GM12874 (cell line): ENCODE results near the gene RNF187.

Experiments used
- TF ChIP-seq, protein P1 (sequence below): IDR thresholded peaks from 2 replicates; pipeline ENCODE4 v1.5.1; 2011; ENCODE audit warnings: low read depth, mild to moderate bottlenecking, control low read depth, low read length, moderate library complexity; ENCODE audit not compliant: insufficient read depth

The RNF187 gene

DNA sequence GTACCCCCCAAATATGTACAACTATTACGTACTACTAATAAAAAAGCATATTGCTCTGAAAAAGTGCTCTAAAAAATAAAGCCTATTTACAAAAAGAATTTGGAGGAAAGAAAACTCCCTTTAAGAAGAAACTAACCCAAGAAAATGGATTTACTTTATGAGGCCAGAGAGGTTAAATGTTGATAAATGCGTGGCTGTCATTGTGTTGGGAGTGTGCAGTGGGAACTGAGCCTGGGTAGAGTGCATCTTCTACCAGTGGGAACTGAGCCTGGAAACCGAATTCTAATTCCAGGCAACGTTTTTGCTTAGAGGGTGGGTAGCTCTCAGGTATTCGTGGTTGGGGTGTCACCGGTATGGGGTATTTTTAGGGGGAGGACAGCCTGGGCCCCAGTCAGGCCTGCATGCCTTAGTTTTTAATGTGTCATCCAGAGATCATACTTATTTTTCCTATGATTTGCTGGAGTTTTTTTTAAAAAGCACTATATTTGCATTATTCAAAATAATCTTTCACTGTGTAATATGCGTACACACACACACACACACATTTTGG lies 24.1 kb upstream of the RNF187 start:
- TF ChIP-seq, protein P1, sequence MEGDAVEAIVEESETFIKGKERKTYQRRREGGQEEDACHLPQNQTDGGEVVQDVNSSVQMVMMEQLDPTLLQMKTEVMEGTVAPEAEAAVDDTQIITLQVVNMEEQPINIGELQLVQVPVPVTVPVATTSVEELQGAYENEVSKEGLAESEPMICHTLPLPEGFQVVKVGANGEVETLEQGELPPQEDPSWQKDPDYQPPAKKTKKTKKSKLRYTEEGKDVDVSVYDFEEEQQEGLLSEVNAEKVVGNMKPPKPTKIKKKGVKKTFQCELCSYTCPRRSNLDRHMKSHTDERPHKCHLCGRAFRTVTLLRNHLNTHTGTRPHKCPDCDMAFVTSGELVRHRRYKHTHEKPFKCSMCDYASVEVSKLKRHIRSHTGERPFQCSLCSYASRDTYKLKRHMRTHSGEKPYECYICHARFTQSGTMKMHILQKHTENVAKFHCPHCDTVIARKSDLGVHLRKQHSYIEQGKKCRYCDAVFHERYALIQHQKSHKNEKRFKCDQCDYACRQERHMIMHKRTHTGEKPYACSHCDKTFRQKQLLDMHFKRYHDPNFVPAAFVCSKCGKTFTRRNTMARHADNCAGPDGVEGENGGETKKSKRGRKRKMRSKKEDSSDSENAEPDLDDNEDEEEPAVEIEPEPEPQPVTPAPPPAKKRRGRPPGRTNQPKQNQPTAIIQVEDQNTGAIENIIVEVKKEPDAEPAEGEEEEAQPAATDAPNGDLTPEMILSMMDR: no peak

DNA sequence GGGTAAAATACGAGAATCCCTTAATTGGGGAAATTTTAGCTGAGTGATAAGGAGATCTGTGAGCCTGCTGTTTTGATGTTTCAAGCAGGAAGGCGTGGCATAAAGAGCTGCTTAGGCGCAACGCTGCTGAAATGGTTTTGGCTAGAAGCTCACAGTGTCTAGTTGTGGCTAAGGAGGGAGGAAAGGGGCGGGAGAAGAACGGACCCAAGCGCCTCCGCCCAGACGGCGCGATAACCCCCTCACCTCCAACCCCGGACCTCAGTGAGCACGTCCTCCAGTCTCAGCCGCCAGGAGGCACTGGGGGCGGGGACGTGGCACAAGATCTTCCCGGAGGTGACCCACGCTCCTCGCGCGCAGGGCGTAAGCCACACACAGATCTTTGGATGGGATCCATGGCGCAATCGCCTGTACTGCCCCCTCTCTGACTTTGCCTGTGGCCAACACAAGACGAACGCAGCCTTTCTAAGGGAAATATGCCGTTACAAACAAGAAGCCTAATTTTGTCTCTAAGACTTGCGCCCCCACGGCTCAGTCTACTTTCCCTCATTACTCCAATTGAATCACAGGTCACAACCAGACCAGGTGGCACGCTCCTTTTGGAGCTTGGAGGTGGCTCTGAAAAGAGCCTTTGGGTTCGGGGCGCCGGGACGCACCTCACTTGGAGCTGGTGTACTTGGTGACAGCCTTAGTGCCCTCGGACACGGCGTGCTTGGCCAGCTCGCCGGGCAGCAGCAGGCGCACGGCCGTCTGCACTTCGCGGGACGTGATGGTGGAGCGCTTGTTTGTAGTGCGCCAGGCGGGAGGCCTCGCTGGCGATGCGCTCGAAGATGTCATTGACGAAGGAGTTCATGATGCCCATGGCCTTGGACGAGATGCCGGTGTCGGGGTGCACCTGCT lies 23.4 kb upstream of the RNF187 start:
- TF ChIP-seq, protein P1: peak; percentile 20; the same call in 1 of the 2 replicates

DNA sequence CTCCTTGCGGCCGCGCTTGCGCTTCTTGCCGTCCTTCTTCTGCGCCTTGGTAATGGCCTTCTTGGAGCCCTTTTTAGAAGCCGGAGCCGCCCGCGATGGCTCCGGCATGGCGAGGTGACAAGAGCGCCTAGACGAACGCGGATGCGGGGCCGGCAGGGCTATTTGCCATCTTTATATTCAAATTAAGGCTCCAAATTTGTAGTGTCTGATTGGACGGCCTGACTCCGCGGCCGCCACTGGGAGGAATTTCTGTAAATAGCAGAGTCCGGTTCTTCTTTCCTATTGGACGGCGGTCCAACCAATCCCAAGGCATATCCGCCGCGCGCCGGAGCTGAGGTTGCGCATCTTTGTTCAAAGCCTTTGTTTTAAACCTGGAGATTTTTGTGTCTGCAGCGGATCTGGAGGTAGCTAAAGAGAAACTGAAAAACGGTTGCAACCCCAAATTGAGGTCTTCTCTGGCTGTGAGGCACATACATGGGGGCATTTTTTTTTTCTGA lies 22.6 kb upstream of the RNF187 start:
- TF ChIP-seq, protein P1: no peak

DNA sequence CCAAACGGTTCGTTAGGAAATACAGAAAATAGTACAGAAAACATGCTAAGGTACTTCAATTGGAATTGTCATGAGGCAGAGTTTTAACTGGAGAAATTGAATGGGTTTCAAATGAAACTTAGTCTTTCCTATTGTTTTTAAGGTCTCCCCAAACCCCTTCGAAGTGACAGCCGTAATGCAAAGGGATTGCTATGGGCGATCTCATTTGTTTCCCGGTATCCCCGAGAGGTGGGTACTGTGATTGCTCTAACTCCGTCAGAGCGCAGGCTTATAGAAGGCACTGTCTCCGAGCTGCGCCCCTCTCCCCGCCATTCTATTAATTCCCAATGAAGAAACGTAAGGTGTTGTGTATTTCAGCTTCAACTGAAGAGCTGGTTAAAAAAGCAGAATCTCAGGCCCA lies 22.0 kb upstream of the RNF187 start:
- TF ChIP-seq, protein P1: no peak

DNA sequence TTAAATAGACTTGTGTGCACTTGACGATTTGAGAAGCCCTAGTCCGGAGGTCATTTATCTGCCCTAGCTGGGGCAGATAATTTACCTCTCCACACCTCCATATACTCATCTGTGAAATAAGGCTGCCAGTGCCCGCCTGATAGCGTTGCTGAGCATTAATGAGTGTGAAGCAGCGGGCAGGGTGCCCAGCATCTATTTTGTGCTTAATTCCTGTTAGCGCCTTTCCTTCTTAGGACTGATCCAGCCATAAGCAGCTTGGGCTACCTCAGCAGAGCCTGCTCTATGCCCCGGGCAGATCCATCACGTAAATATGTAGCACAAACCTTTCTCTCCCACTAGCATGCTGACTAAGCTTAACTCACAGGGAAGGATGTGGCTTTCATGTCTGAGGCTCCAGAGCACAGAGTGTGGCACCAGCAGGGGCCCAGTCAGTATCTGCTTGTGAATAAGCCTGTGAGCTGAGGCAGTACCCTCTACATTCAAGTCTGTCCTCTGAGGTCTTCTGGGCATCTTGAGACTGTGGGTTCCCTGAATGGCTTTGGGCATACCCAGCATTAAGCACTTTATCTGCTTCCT lies 21.5 kb upstream of the RNF187 start:
- TF ChIP-seq, protein P1: no peak

DNA sequence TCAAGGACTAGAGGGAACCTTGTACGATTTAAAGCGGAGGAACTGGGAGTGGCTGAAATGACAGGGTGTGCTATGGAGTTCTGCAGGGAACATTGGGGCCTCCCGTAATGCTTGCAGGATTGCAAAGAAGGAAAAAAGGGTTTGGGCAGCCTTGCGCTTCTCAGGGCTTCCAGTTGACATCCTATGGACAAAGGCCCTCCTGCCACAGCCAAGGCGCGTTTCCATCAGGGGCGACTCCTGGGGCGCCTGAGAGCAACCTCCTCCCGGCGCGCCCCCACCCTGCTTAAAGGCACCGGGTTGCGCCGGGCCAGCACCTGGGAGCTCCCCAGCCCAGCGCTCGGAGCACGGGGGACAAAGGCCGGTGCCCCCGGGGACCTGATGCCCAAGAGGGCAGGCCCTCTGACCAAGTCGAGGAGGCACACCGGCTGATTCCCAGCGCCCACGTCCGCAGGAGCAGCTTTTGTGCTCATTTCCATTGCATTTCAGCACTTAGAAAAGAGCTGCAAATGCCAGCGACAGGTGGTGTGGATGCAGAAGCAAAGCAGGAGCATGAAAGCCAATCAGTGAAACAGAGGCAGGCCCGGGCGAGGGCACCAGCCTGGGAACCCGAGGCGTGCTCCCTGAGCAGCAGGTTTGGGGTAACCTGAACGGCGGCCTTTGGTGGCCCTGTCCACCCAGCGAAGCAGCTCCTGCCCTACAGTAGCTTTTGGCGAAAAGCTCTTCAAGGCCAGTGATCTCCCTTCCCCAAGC lies 17.6 kb upstream of the RNF187 start:
- TF ChIP-seq, protein P1: no peak
